Peyer's patch (tissue), 4 donors: ENCODE data around the gene SPATA31E1. TPM values are rescaled to one million over a fixed set of nuclear protein-coding genes. Genes with fewer than 3 reads are reported as not detected.
"Not testable (repeated sequence)": the region's sequence is repeated elsewhere in the genome, so short reads cannot be mapped to it uniquely, and the experiment has no call there.

Experiments
- DNase-seq, 3 donors: peaks; one replicate each; pipeline ENCODE4 v3.0.0-alpha.2; 2017 to 2019
- H3K27ac ChIP-seq, 4 donors: fragments of 200-600 bp; sonication (generic); one replicate each; pipeline ENCODE4 v1.5.1; 2016 to 2019
- H3K27me3 ChIP-seq, 2 donors: fragments of 200-600 bp; sonication (generic); one replicate each; pipeline ENCODE4 v1.5.1; 2019
- H3K36me3 ChIP-seq, 3 donors: fragments of 200-600 bp; sonication (generic); one replicate each; pipeline ENCODE4 v1.5.1; 2016 to 2019
- H3K4me1 ChIP-seq, 4 donors: fragments of 200-600 bp; sonication (generic); one replicate each; pipeline ENCODE4 v1.5.1; 2016 to 2019
- H3K4me3 ChIP-seq, 4 donors: fragments of 200-600 bp; sonication (generic); 1 replicate in 3 of 4; 2 replicates in 1 of 4; pipeline ENCODE4 v1.5.1; 2016 to 2019; ENCODE audit warnings: mild to moderate bottlenecking in 1 of 4
- H3K9me3 ChIP-seq, 4 donors: fragments of 200-600 bp; sonication (generic); one replicate each; pipeline ENCODE4 v1.5.1; 2016 to 2019; ENCODE audit warnings: mild to moderate bottlenecking in 1 of 4
- CTCF ChIP-seq, 6 experiments: fragments of 450-650 bp in 4 of 6; fragments of 200-600 bp in 2 of 6; sonication (generic) in 1 of 6; IDR thresholded peaks; one replicate each; pipeline ENCODE4 v1.5.1; 2017 to 2019; ENCODE audit warnings: antibody characterized with exemption in 6 of 6, mild to moderate bottlenecking in 3 of 6, moderate library complexity in 1 of 6
- POLR2A ChIP-seq, 2 donors: fragments of 450-650 bp; IDR thresholded peaks; one replicate each; pipeline ENCODE4 v1.5.1; 2017; ENCODE audit warnings: antibody characterized with exemption in 2 of 2, mild to moderate bottlenecking in 2 of 2, moderate library complexity in 2 of 2
- total RNA-seq, 4 donors: library from RNA; depleted of rRNA; stranded (reverse); fragments of >200 nt; gene quantifications; one replicate each; pipeline ENCODE4 v1.1.0, GENCODE V29; 2016

Gene SPATA31E1
- total RNA-seq, 4 donors from 2014 or later, result not detected

- no peaks in the 10 kb centered on the region for H3K27me3 ChIP-seq
- no peak overlapping the region for H3K4me3 ChIP-seq
- DNase-seq, result no peak
- no peak for TF ChIP-seq CTCF (IDR thresholded peaks at IDR 0.05)
- TF ChIP-seq POLR2A (IDR thresholded peaks at IDR 0.05), result no peak
- no peak overlapping the region for H3K27ac ChIP-seq
- H3K36me3 ChIP-seq, result no peaks in the 10 kb centered on the region
- H3K4me1 ChIP-seq, result no peaks in the 10 kb centered on the region
- H3K9me3 ChIP-seq, result no peaks in the 10 kb centered on the region
Observed at GRCh38 chr9:87898151-87898550, 15.5 kb downstream of the SPATA31E1 start.

- not testable (repeated sequence) for H3K4me3 ChIP-seq, DNase-seq, H3K27me3 ChIP-seq, H3K27ac ChIP-seq, H3K36me3 ChIP-seq, H3K4me1 ChIP-seq, H3K9me3 ChIP-seq
Observed at GRCh38 chr9:87902371-87902770, 19.7 kb downstream of the SPATA31E1 start.

- H3K27me3 ChIP-seq, result no peaks in the 10 kb centered on the region
- H3K9me3 ChIP-seq, result no peaks in the 10 kb centered on the region
- DNase-seq, result peak in 2 of 3 donors; percentile 92
- no peaks in the 10 kb centered on the region for H3K36me3 ChIP-seq
- H3K4me1 ChIP-seq, result no peaks in the 10 kb centered on the region
- H3K27ac ChIP-seq, result peak overlapping the region in 3 of 4 donors; percentile 12 to 73 (median 47)
- peak overlapping the region in 2 of 4 donors; percentile 43 to 51 for H3K4me3 ChIP-seq
- TF ChIP-seq CTCF (IDR thresholded peaks at IDR 0.05) (peak in 4 of 6 experiments; percentile 24 to 74 (median 67)), POLR2A (IDR thresholded peaks at IDR 0.05) (no peak)
Observed at GRCh38 chr9:87909310-87910041, 26.8 kb downstream of the SPATA31E1 start.

- Histone ChIP-seq H3K36me3 (no peaks in the 10 kb centered on the region), H3K27ac (no peak overlapping the region), H3K4me1 (no peaks in the 10 kb centered on the region), H3K4me3 (no peak overlapping the region), H3K27me3 (no peaks in the 10 kb centered on the region), H3K9me3 (no peaks in the 10 kb centered on the region)
- no peak for DNase-seq
- TF ChIP-seq POLR2A (IDR thresholded peaks at IDR 0.05), result no peak
- no peak for TF ChIP-seq CTCF (IDR thresholded peaks at IDR 0.05)
Observed at GRCh38 chr9:87910821-87911220, 28.1 kb downstream of the SPATA31E1 start.

- not testable (repeated sequence) for H3K4me1 ChIP-seq
Observed at GRCh38 chr9:87917662-87918061, 35.0 kb downstream of the SPATA31E1 start, which contains the start of gene SPATA31C1. TSS of gene SPATA31C1 (plus strand) at chr9:87917962.

GRCh38 chr9:87919013-87919412 is 36.3 kb downstream of the SPATA31E1 start:
- H3K9me3 ChIP-seq, H3K27ac ChIP-seq, H3K4me3 ChIP-seq, H3K4me1 ChIP-seq, H3K27me3 ChIP-seq, H3K36me3 ChIP-seq, DNase-seq: not testable (repeated sequence)

More at GRCh38 chr9:87917662-87918061, 35.0 kb downstream of the SPATA31E1 start, which contains the start of gene SPATA31C1:
- H3K27ac ChIP-seq, H3K27me3 ChIP-seq, H3K36me3 ChIP-seq, H3K4me3 ChIP-seq, H3K9me3 ChIP-seq, DNase-seq: not testable (repeated sequence)

- H3K36me3 ChIP-seq, H3K27me3 ChIP-seq, H3K27ac ChIP-seq, H3K9me3 ChIP-seq, H3K4me1 ChIP-seq, H3K4me3 ChIP-seq, DNase-seq: not testable (repeated sequence)
Observed at GRCh38 chr9:87921561-87921960, 38.9 kb downstream of the SPATA31E1 start.

- not testable (repeated sequence) for DNase-seq, H3K4me3 ChIP-seq, H3K4me1 ChIP-seq, H3K36me3 ChIP-seq, H3K9me3 ChIP-seq, H3K27me3 ChIP-seq, H3K27ac ChIP-seq
Observed at GRCh38 chr9:87923012-87923411, 40.3 kb downstream of the SPATA31E1 start.

- H3K27me3 ChIP-seq, H3K4me3 ChIP-seq, H3K4me1 ChIP-seq, DNase-seq, H3K9me3 ChIP-seq, H3K27ac ChIP-seq, H3K36me3 ChIP-seq: not testable (repeated sequence)
Observed at GRCh38 chr9:87924851-87925250, 42.2 kb downstream of the SPATA31E1 start.

GRCh38 chr9:87929152-87929551 is 46.5 kb downstream of the SPATA31E1 start:
- H3K27me3 ChIP-seq, H3K36me3 ChIP-seq, DNase-seq, H3K4me1 ChIP-seq, H3K9me3 ChIP-seq, H3K4me3 ChIP-seq, H3K27ac ChIP-seq: not testable (repeated sequence)

- not testable (repeated sequence) for H3K4me3 ChIP-seq, H3K36me3 ChIP-seq, H3K27me3 ChIP-seq, H3K4me1 ChIP-seq, H3K9me3 ChIP-seq
- DNase-seq, result peak in 1 of 3 donors; percentile 82
- H3K27ac ChIP-seq, result peak overlapping the region in 1 of 4 donors; percentile 41
Observed at GRCh38 chr9:87934444-87934843, 51.8 kb downstream of the SPATA31E1 start.

GRCh38 chr9:87937352-87937751 is 54.7 kb downstream of the SPATA31E1 start:
- not testable (repeated sequence) for H3K27ac ChIP-seq, H3K27me3 ChIP-seq

More at GRCh38 chr9:87937352-87937751, 54.7 kb downstream of the SPATA31E1 start:
- not testable (repeated sequence) for H3K4me1 ChIP-seq, H3K9me3 ChIP-seq, H3K36me3 ChIP-seq, DNase-seq, H3K4me3 ChIP-seq
